Calu3 (cell line): ENCODE data around the gene SPDEF. TPM values are rescaled to one million over a fixed set of nuclear protein-coding genes. Genes with fewer than 3 reads are reported as not detected.

ENCODE experiments used
- BruUV-seq: library from RNA; stranded (reverse); fragments of 400-500 nt; replicated peaks from 2 replicates; lab custom pipeline; 2021; lab: Mats Ljungman, UMichigan
- CTCF ChIA-PET: fragments of 300-600 bp; sonication (Branson Sonifier 250); formaldehyde crosslinking; loops from one replicate; lab custom pipeline; 2022; ENCODE audit warnings: antibody characterized with exemption; lab: Charles Lee
- DNase-seq: peaks from one replicate; pipeline ENCODE4 v3.0.0; 2022
- H3K27ac Mint-ChIP-seq: one replicate; pipeline ENCODE4 v1.8.0; 2022; ENCODE audit warnings: mixed read lengths; ENCODE audit not compliant: unreplicated experiment
- H3K27me3 Mint-ChIP-seq: one replicate; pipeline ENCODE4 v1.8.0; 2022; ENCODE audit warnings: mixed read lengths; ENCODE audit not compliant: unreplicated experiment
- H3K36me3 Mint-ChIP-seq: one replicate; pipeline ENCODE4 v1.8.0; 2022; ENCODE audit warnings: mild to moderate bottlenecking, moderate library complexity, mixed read lengths; ENCODE audit not compliant: insufficient read depth, unreplicated experiment
- H3K4me1 Mint-ChIP-seq: one replicate; pipeline ENCODE4 v1.8.0; 2022; ENCODE audit warnings: mild to moderate bottlenecking, low read depth, mixed read lengths; ENCODE audit not compliant: unreplicated experiment
- H3K4me3 Mint-ChIP-seq: one replicate; pipeline ENCODE4 v1.8.0; 2022; ENCODE audit warnings: mild to moderate bottlenecking, low read depth, moderate library complexity, mixed read lengths; ENCODE audit not compliant: unreplicated experiment
- H3K9me3 Mint-ChIP-seq: one replicate; pipeline ENCODE4 v1.8.0; 2022; ENCODE audit warnings: low read depth, mixed read lengths; ENCODE audit not compliant: unreplicated experiment
- intact Hi-C: fragments of 100-400 bp; cut with micrococcal nuclease; formaldehyde crosslinking; loops from one replicate; pipeline ENCODE4 v1.10.0; 2022; ENCODE audit not compliant: unreplicated experiment
- total RNA-seq: library from RNA; stranded (reverse); gene quantifications from 2 replicates; pipeline ENCODE4 v1.2.3, GENCODE V29; 2022
- TF ChIP-seq, protein P1 (sequence below): fragments of 200-600 bp; IDR thresholded peaks from one replicate; pipeline ENCODE4 v1.8.0; 2022; ENCODE audit warnings: antibody characterized with exemption; ENCODE audit not compliant: unreplicated experiment

The SPDEF gene
- total RNA-seq, 1 experiment from 2014 or later: 7.9 TPM

DNA sequence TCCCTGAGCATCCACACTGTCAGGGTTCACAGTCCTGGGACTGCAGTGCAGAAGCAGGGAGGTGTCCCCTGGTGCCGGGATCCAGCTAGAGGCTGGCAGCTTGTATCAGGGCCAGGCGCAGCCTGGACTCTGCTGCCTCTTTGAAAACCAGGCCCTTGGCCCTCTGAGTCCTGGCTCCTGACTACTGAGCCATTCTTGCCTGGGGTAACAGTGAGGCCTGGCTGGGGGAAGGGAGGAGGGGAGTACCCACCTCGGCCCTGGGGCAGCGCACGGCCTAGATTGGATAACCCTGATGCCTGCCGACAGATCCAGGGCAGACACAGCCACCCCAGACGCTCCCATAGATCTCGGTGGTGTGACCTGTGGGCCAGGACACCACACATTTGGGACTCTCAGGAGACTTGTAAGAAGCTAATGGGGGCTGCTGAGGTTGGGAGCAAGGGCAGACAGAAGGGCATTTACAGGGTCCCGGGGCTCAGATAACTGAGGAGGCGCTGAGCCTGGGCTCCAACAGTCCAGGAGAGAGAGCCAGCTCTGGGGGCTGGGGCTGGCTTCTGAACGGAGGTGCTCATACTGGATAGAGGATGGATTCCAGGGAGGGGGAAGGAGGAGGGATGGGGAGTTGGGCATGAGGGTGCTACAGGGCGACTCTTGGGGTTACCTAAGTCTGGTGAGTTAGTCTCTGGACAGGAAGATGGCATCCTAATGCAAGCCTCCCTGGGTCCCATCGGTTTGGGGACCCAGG, 30.5 kb downstream of the SPDEF start:
- no peak overlapping the region for H3K27ac Mint-ChIP-seq
- no peaks in the 10 kb centered on the region for H3K9me3 Mint-ChIP-seq
- CTCF ChIA-PET: interaction anchor here (3.3 kb wide), 1 partner anchor 83 kb away, joined by 20 read pairs; no protein-coding TSS in a partner anchor

DNA sequence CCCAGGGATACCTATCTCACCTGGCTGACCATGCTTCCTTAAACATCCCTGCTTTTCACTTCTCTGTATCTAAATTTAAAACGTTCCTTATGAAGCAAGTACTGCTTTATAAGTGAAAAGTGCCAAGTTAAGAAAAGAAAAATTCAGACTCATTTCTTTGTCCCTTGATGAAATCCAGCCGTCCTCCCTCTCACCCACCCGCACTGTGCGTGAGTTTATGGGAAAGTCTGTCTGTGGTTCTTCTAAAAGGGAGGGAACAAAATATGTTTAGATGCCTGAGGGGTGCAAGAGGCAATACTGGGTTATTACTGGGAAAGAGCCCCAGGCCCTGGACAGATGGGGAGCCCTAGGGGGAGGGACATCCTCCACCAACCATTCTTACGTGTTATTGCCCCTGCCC, 31.2 kb downstream of the SPDEF start:
- intact Hi-C loops: loop anchor here (5.0 kb wide), 1 partner anchor 63 kb away; no protein-coding TSS in a partner anchor
- Mint-ChIP-seq H3K27me3 (peaks cover 32% of the 10 kb centered on the region), H3K9me3 (no peaks in the 10 kb centered on the region), H3K27ac (no peak overlapping the region), H3K4me1 (peaks cover 19% of the 10 kb centered on the region), H3K4me3 (no peak overlapping the region), H3K36me3 (no peaks in the 10 kb centered on the region)
- CTCF ChIA-PET: no interaction called here
- DNase-seq: no peak
- TF ChIP-seq, protein P1, sequence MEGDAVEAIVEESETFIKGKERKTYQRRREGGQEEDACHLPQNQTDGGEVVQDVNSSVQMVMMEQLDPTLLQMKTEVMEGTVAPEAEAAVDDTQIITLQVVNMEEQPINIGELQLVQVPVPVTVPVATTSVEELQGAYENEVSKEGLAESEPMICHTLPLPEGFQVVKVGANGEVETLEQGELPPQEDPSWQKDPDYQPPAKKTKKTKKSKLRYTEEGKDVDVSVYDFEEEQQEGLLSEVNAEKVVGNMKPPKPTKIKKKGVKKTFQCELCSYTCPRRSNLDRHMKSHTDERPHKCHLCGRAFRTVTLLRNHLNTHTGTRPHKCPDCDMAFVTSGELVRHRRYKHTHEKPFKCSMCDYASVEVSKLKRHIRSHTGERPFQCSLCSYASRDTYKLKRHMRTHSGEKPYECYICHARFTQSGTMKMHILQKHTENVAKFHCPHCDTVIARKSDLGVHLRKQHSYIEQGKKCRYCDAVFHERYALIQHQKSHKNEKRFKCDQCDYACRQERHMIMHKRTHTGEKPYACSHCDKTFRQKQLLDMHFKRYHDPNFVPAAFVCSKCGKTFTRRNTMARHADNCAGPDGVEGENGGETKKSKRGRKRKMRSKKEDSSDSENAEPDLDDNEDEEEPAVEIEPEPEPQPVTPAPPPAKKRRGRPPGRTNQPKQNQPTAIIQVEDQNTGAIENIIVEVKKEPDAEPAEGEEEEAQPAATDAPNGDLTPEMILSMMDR: no peak
- no TSS peak for BruUV-seq

More for the DNA sequence above, 30.5 kb downstream of the SPDEF start:
- Mint-ChIP-seq H3K4me1 (peaks cover 21% of the 10 kb centered on the region), H3K36me3 (no peaks in the 10 kb centered on the region), H3K4me3 (no peak overlapping the region), H3K27me3 (peaks cover 31% of the 10 kb centered on the region)
- TF ChIP-seq, protein P1: no peak
- no peak for DNase-seq
- intact Hi-C loops: loop anchor here (5.0 kb wide), 1 partner anchor 63 kb away; no protein-coding TSS in a partner anchor
- no TSS peak for BruUV-seq

DNA sequence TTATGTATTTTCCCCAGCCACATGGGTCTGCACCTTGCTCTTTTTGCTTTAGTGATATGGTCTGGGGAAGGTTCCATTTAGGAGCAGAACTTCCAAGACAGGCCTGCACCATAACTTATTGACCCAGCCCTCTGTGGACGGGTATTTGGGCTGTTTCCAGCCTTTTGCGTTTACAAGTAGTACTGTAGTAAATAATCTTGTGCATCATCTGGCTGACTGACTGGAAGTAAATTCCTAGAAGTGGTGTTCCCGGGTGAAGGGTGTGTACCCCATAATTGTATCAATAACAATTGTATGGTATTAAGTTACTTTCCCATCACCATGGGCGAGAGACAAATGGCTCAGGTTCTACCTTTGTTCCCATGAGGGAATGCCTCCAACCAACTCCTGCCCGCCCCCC, 31.6 kb downstream of the SPDEF start:
- no peak overlapping the region for H3K4me3 Mint-ChIP-seq
- intact Hi-C loops: no loop called here
- H3K9me3 Mint-ChIP-seq: no peaks in the 10 kb centered on the region
- CTCF ChIA-PET: no interaction called here
- no peak for DNase-seq
- H3K36me3 Mint-ChIP-seq: no peaks in the 10 kb centered on the region
- H3K4me1 Mint-ChIP-seq: peaks cover 14% of the 10 kb centered on the region
- H3K27me3 Mint-ChIP-seq: peaks cover 32% of the 10 kb centered on the region
- BruUV-seq: no TSS peak
- TF ChIP-seq, protein P1: no peak
- no peak overlapping the region for H3K27ac Mint-ChIP-seq

DNA sequence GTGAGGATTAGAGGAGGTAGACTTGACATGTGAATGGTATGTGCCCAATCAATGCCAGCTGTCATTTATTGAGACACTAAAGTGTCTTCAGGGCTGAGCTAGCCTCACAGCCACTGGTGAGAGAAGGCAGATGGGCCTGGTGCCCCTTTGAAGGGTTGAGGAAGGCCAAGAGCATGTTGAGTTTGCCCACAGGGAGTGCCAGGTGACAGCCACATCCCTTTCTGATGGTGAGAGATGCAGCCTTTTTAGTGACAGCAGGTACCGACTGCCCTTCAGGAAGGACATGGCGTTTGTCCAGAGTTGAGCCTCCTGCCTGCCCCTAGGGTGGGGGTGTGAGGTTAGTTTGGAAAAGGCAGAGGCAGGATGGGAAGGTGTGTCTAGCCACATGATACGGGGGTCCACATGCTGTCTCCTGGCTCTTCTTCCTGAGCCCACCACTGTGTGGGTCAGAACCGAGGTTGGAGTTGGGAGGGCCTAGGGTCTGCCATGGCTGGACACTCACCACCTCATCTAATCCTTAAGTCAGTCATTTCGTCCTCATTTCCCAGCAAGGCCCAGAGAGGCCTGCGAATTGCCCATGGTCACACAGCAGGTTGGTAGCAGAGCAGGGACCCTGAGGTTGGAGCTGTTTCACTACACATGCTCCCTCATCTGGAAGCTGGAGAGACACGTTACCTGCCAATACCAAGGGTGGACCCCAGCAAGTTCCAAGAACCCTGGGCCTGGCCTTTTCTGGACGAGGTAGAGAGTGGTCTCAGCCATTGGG, 32.5 kb downstream of the SPDEF start:
- H3K4me3 Mint-ChIP-seq: no peak overlapping the region
- CTCF ChIA-PET: interaction anchor here (0.7 to 1.3 kb wide), 3 partner anchors 10 to 86 kb away, joined by 3 to 5 read pairs (median 3); no protein-coding TSS in a partner anchor
- BruUV-seq: no TSS peak
- H3K9me3 Mint-ChIP-seq: no peaks in the 10 kb centered on the region
- H3K36me3 Mint-ChIP-seq: no peaks in the 10 kb centered on the region
- H3K27me3 Mint-ChIP-seq: peaks cover 32% of the 10 kb centered on the region
- TF ChIP-seq, protein P1: no peak
- DNase-seq: no peak
- intact Hi-C loops: no loop called here
- no peak overlapping the region for H3K27ac Mint-ChIP-seq
- peaks cover 9% of the 10 kb centered on the region for H3K4me1 Mint-ChIP-seq
